GM18909 (cell line): Measurements from ENCODE around the gene FAM168A.

Source experiments
- ATAC-seq: cut with Tn5 transposase; IDR thresholded peaks from one replicate; pipeline ENCODE4 v1.9.1; 2021; ENCODE audit warnings: mild to moderate bottlenecking; ENCODE audit not compliant: unreplicated experiment, poor library complexity

The FAM168A gene

DNA sequence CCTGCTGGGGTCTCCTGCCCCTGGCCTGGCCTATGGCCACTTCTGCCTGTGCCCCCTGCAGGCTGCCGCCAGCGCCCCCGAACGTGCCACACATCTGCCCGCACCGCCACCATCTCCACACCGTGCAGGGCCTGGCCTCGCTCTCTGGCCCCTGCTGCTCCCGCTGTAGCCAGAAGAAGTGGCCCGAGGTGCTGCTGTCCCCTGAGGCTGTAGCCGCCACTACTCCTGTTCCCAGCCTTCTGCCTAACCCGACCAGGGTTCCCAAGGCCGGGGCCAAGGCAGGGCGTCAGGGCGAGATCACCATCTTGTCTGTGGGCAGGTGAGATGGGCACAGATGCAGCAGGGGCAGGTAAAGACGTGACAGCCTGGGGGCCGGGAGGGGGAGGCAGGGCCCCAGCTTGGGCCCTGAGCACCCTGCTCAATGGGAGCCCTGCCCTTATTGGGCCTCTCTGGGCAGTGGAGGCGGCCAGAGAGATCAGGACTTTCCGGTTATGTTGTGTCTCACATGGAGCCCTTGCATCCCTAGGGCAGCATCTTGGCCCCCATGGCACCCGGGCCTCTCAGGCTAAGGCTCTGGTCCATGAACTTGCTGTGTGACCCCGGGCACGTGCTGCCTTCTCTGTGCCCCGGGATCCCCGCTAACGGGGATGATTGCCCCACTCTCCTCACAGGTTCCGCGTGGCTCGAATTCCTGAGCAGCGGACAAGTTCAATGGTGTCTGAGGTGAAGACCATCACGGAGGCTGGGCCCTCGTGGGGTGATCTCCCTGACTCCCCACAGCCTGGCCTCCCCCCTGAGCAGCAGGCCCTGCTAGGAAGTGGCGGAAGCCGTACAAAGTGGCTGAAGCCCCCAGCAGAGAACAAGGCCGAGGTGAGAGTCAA is 203.3 kb downstream of the FAM168A start:
- no peak for ATAC-seq

DNA sequence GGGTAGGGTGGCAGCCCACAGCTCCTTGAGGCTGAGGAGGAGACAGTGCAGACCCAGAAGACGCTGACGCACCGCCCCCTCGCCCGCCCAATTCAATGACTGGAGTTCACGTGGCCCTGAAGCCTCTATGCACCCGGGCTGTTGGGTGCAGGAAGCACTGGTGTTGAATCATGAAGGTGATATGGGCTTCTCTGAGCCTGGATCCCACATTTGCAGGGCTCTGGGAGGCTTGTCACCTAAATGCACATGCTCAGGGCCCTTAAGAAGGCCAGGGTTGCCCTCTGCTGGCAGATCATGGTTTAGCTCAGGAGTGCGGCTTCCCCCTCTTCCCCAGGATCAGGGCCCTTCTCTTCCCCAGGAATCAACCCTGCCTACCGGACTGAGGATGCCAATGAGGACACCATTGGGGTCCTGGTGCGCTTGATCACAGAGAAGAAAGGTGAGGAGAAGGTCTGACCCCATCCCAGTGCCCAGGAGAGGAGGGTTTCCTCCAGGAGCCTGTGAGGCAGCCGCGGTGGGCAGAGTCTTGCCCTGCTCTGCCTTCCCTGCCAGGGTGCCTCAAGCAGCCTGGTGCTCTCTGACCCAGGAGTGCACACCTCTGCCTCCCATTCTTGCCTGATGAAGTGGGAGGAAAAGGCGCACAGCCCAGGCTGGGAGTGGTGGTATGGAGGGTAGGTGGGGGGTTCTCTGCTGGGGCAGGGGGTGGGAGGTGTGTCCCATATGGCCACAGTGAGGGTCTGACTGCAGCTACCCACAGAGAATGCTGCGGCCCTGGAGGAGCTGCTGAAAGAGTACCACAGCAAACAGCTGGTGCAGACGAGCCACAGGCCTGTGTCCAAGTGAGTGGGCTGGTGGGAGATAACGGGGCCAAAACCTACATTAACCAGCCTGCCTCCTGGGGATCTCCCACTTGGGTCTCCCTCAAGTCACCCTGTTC is 204.2 kb downstream of the FAM168A start:
- no peak for ATAC-seq

DNA sequence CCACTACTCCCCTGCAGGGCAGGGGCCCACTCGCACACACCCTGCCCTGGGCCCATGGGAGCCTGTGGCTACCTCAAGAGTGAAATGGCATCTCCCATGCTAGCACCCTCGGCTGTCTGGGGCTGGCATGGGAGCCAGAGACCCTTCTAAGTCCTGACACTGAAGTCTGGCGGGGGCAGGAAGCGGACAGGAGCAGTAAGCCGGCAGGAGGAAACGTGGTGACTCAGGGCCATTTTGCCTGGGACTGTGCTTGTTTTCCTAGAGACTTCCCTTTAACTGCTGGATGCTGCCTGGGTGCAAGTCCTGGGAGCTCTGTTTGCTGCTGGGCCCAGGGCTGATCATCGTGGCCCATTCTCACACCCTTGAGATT is 204.9 kb downstream of the FAM168A start:
- no peak for ATAC-seq

DNA sequence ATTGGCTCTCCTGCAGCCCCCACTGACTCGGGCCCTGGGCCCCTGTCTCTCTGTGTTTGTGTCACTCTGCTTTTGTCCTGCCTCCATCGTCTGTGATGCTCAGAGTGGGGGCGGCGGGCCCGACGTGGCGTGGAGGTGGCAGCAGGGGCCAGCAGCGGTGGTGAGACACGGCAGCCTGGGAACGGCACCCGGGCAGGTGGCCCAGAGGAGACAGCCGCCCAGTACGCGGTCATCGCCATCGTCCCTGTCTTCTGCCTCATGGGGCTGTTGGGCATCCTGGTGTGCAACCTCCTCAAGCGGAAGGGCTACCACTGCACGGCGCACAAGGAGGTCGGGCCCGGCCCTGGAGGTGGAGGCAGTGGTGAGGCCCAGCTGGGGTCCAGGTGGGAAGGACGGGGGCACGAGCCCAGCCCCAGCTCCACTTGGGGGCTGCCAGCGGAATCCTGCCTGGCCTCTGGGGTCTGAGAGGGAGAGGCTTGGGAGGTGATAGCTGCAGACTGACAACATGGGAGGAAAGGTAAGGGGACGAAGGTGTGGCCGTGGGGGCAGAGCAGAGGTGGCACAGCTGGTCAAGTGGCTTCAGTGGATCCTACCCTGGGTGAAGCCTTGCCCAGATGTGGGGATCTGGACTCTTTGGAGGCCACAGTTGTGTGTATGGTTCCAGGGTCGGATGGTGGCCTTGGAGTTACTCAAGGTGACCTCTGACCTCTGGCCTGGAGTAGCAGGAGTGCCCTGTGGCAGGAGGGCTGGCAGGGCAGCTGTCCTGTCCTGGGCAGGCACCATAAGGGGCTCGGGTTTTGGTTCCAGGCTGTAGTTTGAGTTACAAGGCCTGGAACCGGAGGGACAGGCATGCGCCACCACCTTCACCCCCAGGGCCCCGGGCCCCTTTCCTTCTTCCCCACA is 205.6 kb downstream of the FAM168A start:
- no peak for ATAC-seq

DNA sequence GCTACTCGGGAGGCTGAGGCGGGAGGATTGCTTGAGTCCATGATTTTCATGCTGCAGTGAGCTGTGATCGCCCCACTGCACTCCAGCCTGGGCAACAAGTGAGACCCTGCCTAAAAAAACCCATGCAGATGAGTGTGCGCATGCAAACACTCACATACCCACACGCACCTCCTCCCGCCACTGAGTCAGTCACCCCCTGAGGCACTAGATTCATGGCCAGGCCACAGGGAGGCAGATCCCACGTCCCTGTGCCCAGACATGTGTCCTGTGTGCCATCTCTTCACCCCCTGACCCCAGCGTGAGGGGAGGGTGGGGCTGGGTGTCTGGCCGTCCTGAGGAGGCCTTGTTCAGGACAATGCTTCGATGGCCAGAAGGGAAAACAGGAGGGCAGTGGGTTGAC is 206.2 kb downstream of the FAM168A start:
- ATAC-seq = no peak

DNA sequence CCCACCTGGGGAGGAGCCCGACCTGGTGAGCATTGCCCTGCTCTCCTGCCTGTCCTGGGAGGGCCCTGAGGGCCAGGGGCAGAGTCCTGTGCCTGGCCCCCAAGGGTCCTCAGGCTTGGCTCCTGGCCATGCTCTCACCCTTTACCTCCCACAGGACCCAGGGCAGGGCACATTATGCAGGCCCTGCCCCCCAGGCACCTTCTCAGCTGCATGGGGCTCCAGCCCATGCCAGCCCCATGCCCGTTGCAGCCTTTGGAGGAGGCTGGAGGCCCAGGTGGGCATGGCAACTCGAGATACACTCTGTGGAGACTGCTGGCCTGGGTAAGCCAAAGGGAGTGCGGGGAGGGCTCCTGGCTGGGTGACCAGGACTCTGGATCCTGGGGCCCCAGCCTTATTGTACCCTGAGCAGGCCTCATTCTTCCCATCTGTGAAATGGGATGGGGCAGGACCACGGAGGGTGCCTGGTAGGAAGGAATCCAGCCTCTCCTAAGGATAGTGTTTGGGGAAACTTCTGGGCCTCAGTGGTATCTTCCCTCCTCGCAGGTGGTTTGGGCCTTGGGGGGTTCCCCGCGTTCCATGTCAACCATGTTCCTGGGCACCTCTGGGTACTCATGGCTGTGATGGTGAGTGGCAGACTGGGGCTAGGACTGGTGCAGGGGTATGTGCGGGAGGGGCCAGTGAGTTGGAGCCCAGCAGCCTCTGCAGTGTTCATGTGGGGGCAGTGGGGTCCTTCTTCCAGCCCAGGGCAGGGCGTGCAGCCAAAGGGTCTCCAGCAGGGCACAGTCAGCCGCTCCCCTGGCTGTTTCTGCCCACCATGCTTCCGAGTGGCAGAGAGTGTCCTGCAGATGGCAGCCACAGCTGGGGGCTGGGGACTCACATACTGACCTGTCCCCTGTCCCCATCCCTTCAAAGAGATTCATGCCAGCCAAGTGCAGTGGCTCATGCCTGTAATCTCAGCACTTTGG is 207.0 kb downstream of the FAM168A start:
- ATAC-seq = no peak

DNA sequence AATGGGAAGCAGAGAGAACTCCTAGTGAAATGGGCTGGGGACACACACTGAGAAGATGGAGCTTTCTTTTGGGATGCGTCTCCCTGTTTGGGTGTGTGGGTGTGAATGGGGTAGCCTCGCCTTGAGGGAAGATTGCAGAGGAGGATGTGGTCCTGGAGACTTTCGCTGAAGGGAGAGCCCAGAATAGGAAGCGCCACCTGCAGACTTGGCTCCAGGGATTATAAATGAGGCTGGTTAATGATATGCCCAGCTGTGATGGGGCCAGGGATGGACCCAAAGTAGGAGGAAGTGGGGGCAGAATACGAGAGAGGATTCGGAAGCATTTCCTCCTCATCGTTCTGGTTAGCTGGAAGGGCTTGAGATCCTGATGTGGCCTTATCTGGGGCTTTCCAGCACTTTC is 208.0 kb downstream of the FAM168A start:
- no peak for ATAC-seq

DNA sequence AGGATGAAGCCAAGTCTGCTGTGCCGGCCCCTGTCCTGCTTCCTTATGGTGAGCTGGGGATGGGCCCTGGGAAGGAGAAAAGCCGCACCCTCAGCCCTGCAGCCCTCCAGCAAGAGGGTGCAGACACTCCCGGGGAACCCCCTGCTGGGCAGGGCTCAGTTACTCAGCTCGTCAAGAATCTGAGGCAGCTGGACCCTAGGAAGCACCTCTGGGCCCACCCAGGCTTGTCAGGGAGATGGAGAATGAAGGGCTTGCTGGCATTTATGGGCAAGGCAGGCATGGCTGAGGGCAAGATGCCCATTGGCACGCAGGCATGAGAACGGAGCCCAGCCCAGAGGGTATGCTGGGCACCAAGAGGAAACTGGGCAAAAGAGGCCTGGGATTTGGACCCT is 208.8 kb downstream of the FAM168A start:
- no peak for ATAC-seq

DNA sequence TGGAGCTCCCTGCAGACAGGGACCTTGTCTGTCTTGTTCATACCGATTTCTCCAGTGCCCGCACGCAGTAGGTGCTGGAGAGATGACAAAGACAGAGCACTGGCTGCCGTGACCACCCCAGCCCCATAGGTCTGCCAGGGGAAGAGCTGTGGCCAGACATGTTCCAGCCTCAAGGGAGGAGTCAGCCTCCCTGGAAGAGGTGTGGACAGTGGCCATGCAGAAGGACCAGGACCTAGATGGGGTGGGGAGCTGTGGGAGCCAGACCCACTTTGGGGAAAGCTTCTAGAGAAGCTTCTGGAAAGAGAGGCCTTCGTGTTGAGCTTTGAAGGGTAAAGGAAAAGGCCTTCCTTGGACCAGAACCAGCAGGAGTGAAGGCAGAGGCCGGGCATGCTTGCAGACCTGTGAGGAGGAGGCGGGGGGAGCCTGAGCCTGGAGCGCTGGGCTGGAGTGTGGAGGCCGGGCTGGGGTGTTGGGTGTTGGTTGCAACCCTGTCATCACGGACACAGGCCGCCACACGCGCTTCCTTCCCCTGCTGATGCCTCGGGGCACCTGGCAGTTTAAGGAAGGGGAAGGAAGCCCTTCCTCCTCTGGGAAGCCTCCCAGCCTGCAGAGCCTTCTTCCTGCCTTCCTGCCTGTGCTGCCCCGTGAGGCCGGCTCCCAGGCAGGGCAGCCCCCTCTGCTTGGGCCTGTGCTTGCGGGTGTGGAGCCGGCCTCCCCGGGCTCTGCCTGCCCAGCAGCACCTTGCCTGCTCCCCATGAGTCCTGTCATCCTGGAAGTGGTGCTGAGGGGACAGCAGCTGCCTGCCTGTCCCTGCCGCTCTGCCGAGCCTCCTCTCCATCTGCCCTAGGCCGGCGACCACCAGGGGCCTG is 209.4 kb downstream of the FAM168A start:
- no peak for ATAC-seq

DNA sequence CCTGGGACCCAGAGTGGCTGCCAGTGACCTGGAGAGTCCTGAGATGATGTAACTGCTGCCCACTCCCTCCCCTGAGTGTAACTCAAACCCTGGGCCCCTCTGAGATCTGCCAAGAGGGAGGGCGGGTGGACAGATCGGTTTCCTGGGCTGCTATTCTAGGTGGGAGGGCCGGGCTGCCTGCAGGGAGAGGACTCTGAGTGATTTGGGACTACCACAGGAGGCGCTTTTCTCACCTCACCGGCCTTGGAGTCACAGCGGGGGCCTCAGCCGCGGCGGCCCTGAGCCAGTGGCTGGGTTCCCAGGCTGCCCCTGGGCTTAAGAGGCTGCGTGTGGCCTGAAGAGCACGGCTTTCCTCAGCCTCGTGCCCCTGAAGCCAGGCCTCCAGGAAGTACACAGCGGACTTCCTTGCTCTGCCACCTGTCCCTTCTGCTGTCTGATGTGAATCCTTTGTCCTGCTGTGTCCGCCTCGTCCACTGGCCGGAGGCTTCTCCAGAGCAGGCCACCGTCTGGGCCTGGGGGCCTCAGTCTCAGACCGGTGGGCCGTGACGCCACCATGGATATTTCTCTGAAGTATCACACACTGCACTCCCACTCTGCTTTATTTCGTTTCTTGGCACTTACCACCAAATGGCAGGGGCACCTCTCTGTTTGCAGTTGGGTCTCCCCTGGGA is 210.2 kb downstream of the FAM168A start:
- ATAC-seq = no peak

DNA sequence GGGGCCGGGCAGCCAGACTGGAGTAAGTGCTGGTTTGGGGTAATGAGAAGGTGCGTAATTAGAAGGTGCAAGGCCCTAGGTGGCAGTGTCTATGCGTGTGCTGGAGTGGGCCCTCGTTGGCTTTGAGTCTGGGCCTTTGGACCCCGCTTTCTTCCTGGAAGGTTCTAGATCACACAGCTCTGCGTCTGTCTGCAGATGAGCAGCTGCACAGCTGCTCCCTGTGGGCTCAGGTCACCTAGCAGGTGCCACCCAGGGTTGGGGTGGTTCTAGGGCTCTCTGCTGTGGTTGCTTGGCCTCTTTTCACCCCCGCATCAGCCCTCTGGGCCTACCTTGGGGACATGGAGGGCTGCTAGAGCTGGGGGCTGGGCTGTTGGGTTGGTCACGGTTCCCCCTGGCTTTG is 211.4 kb downstream of the FAM168A start:
- no peak for ATAC-seq

DNA sequence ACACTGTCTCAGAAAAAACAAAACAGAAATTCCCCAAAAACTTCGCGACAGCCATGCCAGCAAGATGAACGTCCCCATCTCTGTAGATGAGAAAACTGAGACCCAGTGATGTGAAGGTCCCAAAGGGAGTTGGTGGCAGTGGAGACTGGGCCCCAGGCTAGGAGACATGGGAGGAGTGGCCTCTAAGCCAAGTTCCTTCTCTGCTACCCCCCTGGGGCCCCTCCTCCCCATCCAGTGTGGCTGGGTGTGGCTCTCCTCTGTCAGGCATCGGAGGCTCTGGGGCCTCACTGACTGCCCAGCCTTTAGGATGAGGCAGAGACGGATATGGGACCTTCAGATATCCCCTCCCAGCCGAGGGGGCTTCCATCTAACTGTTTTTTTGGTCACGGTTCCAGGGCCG is 211.9 kb downstream of the FAM168A start:
- ATAC-seq = no peak

DNA sequence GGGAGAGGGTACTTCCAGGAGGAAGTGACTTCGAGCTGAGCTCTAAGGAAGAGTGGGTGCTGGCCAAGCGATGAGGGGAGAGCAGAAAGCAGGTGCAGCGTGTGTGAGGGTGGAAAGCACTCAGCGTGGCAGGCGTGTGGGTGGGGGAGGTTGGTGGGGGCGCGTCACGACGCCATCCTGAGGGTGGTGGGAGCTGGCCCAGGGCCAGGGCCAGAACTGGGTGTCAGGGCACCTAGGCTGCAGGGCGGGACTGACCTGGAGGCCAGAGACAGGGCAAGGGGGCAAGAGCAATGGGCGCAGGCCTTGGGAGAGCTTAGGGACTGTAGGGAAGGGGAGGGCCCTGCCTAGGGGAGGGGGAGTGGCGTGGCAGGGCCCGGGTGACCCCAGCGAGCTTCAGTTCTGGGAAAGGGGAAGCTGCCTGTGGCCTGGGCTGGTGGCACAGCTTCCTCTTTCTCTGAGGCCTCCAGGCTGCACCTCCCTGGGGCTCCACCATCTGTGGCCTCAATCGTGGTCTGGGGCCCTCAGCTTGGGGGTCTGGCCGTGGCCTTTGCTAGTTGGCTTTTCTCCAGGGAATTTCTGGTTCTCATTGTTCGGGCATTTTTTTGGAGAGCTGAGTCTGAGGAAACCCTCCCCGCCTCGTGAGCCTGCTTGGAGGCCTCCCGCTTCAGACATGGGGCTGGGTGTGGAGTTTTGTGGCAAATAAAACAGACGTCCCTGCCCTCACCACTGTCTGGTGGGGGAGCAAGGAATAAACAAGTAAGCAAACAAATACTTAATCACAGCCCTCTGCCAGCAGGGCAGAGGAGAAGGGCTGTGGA is 212.8 kb downstream of the FAM168A start:
- ATAC-seq = peak; percentile 54

DNA sequence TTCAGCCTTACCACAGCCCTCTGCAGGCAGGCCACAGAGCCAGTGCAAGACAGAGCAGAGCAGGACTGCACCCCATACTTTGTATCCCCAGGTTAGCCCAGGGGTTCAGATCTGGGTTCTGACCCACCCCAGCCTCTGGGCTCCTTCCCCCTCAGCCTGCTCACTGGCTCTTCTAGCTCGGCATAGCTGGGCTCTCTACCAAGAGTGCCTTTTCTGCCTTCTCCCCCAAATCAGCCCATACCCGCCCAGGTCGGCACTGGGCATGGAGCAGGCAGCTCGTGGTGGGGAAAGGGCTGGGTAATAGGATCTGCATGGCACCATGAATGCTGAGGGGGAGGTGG is 213.4 kb downstream of the FAM168A start:
- no peak for ATAC-seq

DNA sequence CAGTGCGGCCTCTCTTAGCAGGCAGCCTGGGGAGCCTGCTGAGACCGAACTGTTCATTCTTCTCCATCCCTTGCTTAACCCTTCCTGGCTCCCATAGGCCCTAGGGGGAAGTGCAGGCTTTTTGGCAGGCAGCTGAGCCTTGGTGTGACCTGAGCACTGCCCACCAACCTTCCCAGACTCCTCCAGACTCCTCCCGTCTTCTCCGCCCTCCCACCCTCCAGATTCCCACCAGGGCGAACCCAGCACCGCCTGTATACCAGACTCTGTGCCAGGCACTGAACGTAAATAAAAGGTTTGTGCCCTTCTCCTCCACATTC is 213.8 kb downstream of the FAM168A start:
- no peak for ATAC-seq

DNA sequence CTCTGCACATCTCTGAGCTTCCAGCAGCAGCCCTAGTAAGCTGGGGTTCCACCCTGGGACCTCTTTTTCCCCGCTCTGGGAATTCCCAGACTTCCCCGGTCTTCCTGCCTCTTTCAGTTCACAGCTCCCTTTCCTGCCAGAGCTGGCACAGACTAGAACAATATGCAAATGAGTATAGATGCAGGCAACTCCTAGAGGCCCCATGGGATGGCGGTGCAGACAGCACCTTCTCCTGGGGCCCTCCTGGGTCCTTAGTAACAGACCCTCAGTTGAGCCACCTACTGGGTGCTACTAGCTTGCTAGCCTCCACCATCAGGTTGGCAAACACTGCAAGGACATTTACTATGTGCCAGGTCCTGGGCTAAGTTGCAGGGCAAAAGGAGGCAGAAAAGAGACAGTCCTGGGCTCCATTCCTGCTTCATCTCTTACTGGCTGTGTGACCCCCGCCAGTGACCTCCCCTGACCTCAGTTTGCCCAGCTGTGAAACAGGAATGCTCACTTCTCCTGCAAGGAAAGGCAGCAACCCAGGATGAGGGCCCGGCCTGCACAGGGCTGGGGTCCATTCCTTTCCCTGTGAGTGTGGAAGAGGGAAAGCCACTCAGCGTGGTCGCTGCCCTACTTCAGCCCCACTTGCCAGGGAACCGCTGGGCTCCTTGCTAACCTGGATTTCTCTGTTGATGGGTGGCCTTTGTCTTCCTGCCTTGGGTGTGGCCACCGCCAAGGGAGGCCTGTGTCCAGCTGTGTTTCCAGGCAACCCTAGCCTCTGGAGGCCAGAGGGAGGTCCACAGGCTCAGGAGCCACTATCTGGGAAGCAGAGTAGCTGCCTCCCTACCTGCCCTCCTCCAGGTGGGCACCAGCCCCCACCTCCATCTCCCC is 214.4 kb downstream of the FAM168A start:
- ATAC-seq = no peak
